Uterus (tissue), 2 donors: ENCODE data around the gene DNMT3L.

ENCODE experiments used
- POLR2A ChIP-seq, 2 donors: fragments of 450-650 bp; IDR thresholded peaks; one replicate each; pipeline ENCODE4 v1.6.1; 2016; ENCODE audit warnings: antibody characterized with exemption in 2 of 2, mild to moderate bottlenecking in 1 of 2, moderate library complexity in 1 of 2
- TF ChIP-seq, protein P1 (sequence below), 4 experiments: fragments of 200-600 bp in 2 of 4; fragments of 450-650 bp in 2 of 4; sonication (generic) in 2 of 4; IDR thresholded peaks; one replicate each; pipeline ENCODE4 v1.5.1; 2016 to 2019; ENCODE audit warnings: antibody characterized with exemption in 4 of 4, mild to moderate bottlenecking in 2 of 4, moderate library complexity in 1 of 4

GRCh38 chr21:44292812-44293195 is 31.1 kb upstream of the DNMT3L start:
- TF ChIP-seq, protein P1, sequence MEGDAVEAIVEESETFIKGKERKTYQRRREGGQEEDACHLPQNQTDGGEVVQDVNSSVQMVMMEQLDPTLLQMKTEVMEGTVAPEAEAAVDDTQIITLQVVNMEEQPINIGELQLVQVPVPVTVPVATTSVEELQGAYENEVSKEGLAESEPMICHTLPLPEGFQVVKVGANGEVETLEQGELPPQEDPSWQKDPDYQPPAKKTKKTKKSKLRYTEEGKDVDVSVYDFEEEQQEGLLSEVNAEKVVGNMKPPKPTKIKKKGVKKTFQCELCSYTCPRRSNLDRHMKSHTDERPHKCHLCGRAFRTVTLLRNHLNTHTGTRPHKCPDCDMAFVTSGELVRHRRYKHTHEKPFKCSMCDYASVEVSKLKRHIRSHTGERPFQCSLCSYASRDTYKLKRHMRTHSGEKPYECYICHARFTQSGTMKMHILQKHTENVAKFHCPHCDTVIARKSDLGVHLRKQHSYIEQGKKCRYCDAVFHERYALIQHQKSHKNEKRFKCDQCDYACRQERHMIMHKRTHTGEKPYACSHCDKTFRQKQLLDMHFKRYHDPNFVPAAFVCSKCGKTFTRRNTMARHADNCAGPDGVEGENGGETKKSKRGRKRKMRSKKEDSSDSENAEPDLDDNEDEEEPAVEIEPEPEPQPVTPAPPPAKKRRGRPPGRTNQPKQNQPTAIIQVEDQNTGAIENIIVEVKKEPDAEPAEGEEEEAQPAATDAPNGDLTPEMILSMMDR (IDR thresholded peaks at IDR 0.05): no peak
- TF ChIP-seq POLR2A (IDR thresholded peaks at IDR 0.05): no peak
